Type B pancreatic cell (in vitro differentiated cells): ENCODE results near the gene GPR158. TPM values are rescaled to one million over a fixed set of nuclear protein-coding genes. Genes with fewer than 3 reads are reported as not detected.
"Not testable (repeated sequence)": the region's sequence is repeated elsewhere in the genome, so short reads cannot be mapped to it uniquely, and the experiment has no call there.

ENCODE experiments used
- DNase-seq: peaks from one replicate; pipeline ENCODE4 v3.0.0; 2021; ENCODE audit warnings: mixed read lengths; ENCODE audit not compliant: unreplicated experiment; ENCODE audit errors: extremely low spot score
- H3K27ac Mint-ChIP-seq: 2 replicates; pipeline ENCODE4 v1.8.0; 2021; ENCODE audit warnings: mild to moderate bottlenecking, mixed read lengths
- H3K27me3 Mint-ChIP-seq: 2 replicates; pipeline ENCODE4 v1.8.0; 2021; ENCODE audit warnings: mixed read lengths
- H3K36me3 Mint-ChIP-seq: 2 replicates; pipeline ENCODE4 v1.8.0; 2021; ENCODE audit warnings: mixed read lengths
- H3K4me1 Mint-ChIP-seq: one replicate; pipeline ENCODE4 v1.8.0; 2021; ENCODE audit warnings: mixed read lengths; ENCODE audit not compliant: unreplicated experiment
- H3K4me3 Mint-ChIP-seq: 2 replicates; pipeline ENCODE4 v1.8.0; 2021; ENCODE audit warnings: mild to moderate bottlenecking, mixed read lengths
- H3K9me3 Mint-ChIP-seq: 2 replicates; pipeline ENCODE4 v1.8.0; 2021; ENCODE audit warnings: mixed read lengths
- CTCF ChIP-seq: fragments of 200-600 bp; sonication (generic); conservative IDR thresholded peaks from 2 replicates; pipeline ENCODE4 v1.5.0; 2021; ENCODE audit warnings: antibody characterized with exemption, mild to moderate bottlenecking
- total RNA-seq: library from RNA; stranded (reverse); gene quantifications from 2 replicates; pipeline ENCODE4 v1.2.1, GENCODE V29; 2021; ENCODE audit warnings: low replicate concordance

Gene GPR158
- total RNA-seq, 1 donor from 2014 or later: 3.6 TPM

GRCh38 chr10:25157650-25158049 lies 17.2 kb upstream of the GPR158 start:
- Mint-ChIP-seq H3K36me3 (no peaks in the 10 kb centered on the region), H3K4me3 (no peak overlapping the region), H3K9me3 (no peaks in the 10 kb centered on the region)

GRCh38 chr10:25159591-25159990 lies 15.2 kb upstream of the GPR158 start:
- no peak overlapping the region for H3K27ac Mint-ChIP-seq
- peaks cover 3% of the 10 kb centered on the region for H3K27me3 Mint-ChIP-seq
- TF ChIP-seq CTCF: no peak
- H3K9me3 Mint-ChIP-seq: no peaks in the 10 kb centered on the region
- no peaks in the 10 kb centered on the region for H3K36me3 Mint-ChIP-seq
- H3K4me1 Mint-ChIP-seq: no peaks in the 10 kb centered on the region
- no peak for DNase-seq
- no peak overlapping the region for H3K4me3 Mint-ChIP-seq

More at GRCh38 chr10:25157650-25158049, 17.2 kb upstream of the GPR158 start:
- no peak overlapping the region for H3K27ac Mint-ChIP-seq
- DNase-seq: no peak
- no peaks in the 10 kb centered on the region for H3K4me1 Mint-ChIP-seq
- peaks cover 3% of the 10 kb centered on the region for H3K27me3 Mint-ChIP-seq
- TF ChIP-seq CTCF: no peak

GRCh38 chr10:25162391-25162790 lies 12.4 kb upstream of the GPR158 start:
- no peak for DNase-seq
- H3K4me3 Mint-ChIP-seq: no peak overlapping the region
- no peak for TF ChIP-seq CTCF
- H3K27me3 Mint-ChIP-seq: peaks cover 9% of the 10 kb centered on the region
- no peak overlapping the region for H3K27ac Mint-ChIP-seq
- H3K9me3 Mint-ChIP-seq: no peaks in the 10 kb centered on the region
- no peaks in the 10 kb centered on the region for H3K4me1 Mint-ChIP-seq
- H3K36me3 Mint-ChIP-seq: no peaks in the 10 kb centered on the region

GRCh38 chr10:25163464-25163863 lies 11.3 kb upstream of the GPR158 start:
- H3K4me1 Mint-ChIP-seq, H3K36me3 Mint-ChIP-seq, H3K4me3 Mint-ChIP-seq, DNase-seq, H3K27ac Mint-ChIP-seq, H3K9me3 Mint-ChIP-seq: not testable (repeated sequence)
- H3K27me3 Mint-ChIP-seq: peaks cover 15% of the 10 kb centered on the region

GRCh38 chr10:25169740-25170139 lies 5.1 kb upstream of the GPR158 start:
- Mint-ChIP-seq H3K4me1 (no peaks in the 10 kb centered on the region), H3K27ac (no peak overlapping the region), H3K27me3 (peaks cover 58% of the 10 kb centered on the region), H3K9me3 (no peaks in the 10 kb centered on the region), H3K4me3 (no peak overlapping the region), H3K36me3 (no peaks in the 10 kb centered on the region)
- TF ChIP-seq CTCF: no peak
- DNase-seq: no peak

GRCh38 chr10:25170627-25171026 lies 4.2 kb upstream of the GPR158 start:
- no peak overlapping the region for H3K4me3 Mint-ChIP-seq
- H3K27ac Mint-ChIP-seq: no peak overlapping the region
- H3K36me3 Mint-ChIP-seq: no peaks in the 10 kb centered on the region
- DNase-seq: no peak
- H3K4me1 Mint-ChIP-seq: no peaks in the 10 kb centered on the region
- TF ChIP-seq CTCF: no peak
- peaks cover 63% of the 10 kb centered on the region for H3K27me3 Mint-ChIP-seq
- no peaks in the 10 kb centered on the region for H3K9me3 Mint-ChIP-seq
